ENCODE measurements around the gene MMD. TPM values are rescaled to one million over a fixed set of nuclear protein-coding genes. Genes with fewer than 3 reads are reported as not detected.

The MMD gene
- total RNA-seq, 6 experiments from 2014 or later = 2.8 to 17.2 (median 12.4) TPM

GRCh38 chr17:55435408-55435807 lies 13.8 kb upstream of the MMD start:
- Histone ChIP-seq H3K4me1 (peaks cover 0 to 20% (median 4%) of the 10 kb centered on the region in 4 donors), H3K4me3 (no peak overlapping the region), H3K36me3 (no peaks in the 10 kb centered on the region), H3K9me3 (no peaks in the 10 kb centered on the region), H3K27ac (no peak overlapping the region), H3K27me3 (no peaks in the 10 kb centered on the region)
- TF ChIP-seq CTCF (IDR thresholded peaks at IDR 0.05) (no peak), POLR2A (IDR thresholded peaks at IDR 0.05) (no peak)
- ATAC-seq (no peak), DNase-seq (no peak)
- intact Hi-C loops (cut with DNase I) = no loop called here
- 73% methylated on average over 2 of the region's 4 CpGs for WGBS (ENCODE audit: insufficient coverage, low coverage, low lambda C conversion rate, missing lambda C conversion rate)

- H3K36me3 ChIP-seq = no peaks in the 10 kb centered on the region
- ATAC-seq = no peak
- intact Hi-C loops (cut with DNase I) = no loop called here
- peaks cover 0 to 20% (median 4%) of the 10 kb centered on the region in 4 donors for H3K4me1 ChIP-seq
- H3K9me3 ChIP-seq = no peaks in the 10 kb centered on the region
- no peaks in the 10 kb centered on the region for H3K27me3 ChIP-seq
- WGBS (ENCODE audit: insufficient coverage, low coverage, low lambda C conversion rate, missing lambda C conversion rate) = 82% methylated on average over 1 of the region's 1 CpG
- no peak overlapping the region for H3K27ac ChIP-seq
- TF ChIP-seq POLR2A (IDR thresholded peaks at IDR 0.05) (no peak), CTCF (IDR thresholded peaks at IDR 0.05) (no peak)
- H3K4me3 ChIP-seq = no peak overlapping the region
- DNase-seq = no peak
Measured at GRCh38 chr17:55434721-55435120, 13.1 kb upstream of the MMD start.

- peak; percentile 45 for TF ChIP-seq POLR2A (IDR thresholded peaks at IDR 0.05)
- TF ChIP-seq CTCF (IDR thresholded peaks at IDR 0.05) = no peak
- H3K4me3 ChIP-seq = no peak overlapping the region
- H3K36me3 ChIP-seq = no peaks in the 10 kb centered on the region
- intact Hi-C loops (cut with DNase I) = no loop called here
- ATAC-seq = peak; percentile 69 to 82 (median 73)
- no peaks in the 10 kb centered on the region for H3K9me3 ChIP-seq
- 43% methylated on average over 6 of the region's 7 CpGs for WGBS (ENCODE audit: insufficient coverage, low coverage, low lambda C conversion rate, missing lambda C conversion rate)
- no peak for DNase-seq
- H3K27me3 ChIP-seq = no peaks in the 10 kb centered on the region
- peaks cover 0 to 20% (median 4%) of the 10 kb centered on the region in 4 donors for H3K4me1 ChIP-seq
- peak overlapping the region; percentile 71 to 85 (median 85) for H3K27ac ChIP-seq
Measured at GRCh38 chr17:55433629-55434422, 12.2 kb upstream of the MMD start.

GRCh38 chr17:55433029-55433628 lies 11.5 kb upstream of the MMD start:
- 32% methylated on average over 7 of the region's 7 CpGs for WGBS (ENCODE audit: insufficient coverage, low coverage, low lambda C conversion rate, missing lambda C conversion rate)
- H3K27me3 ChIP-seq = no peaks in the 10 kb centered on the region
- peaks cover 0 to 20% (median 4%) of the 10 kb centered on the region in 4 donors for H3K4me1 ChIP-seq
- H3K27ac ChIP-seq = peak overlapping the region; percentile 71 to 85 (median 85)
- TF ChIP-seq CTCF (IDR thresholded peaks at IDR 0.05) (no peak), POLR2A (IDR thresholded peaks at IDR 0.05) (no peak)
- no peak overlapping the region for H3K4me3 ChIP-seq
- no peaks in the 10 kb centered on the region for H3K9me3 ChIP-seq
- H3K36me3 ChIP-seq = no peaks in the 10 kb centered on the region
- ATAC-seq (peak; percentile 76 to 86 (median 78)), DNase-seq (no peak)
- intact Hi-C loops (cut with DNase I) = no loop called here
